Ovary (tissue), 3 donors: ENCODE measurements around the gene HIRIP3.

ENCODE experiments used
- CTCF ChIP-seq, 3 donors: fragments of 450-650 bp in 2 of 3; fragments of 200-600 bp in 1 of 3; IDR thresholded peaks; one replicate each; pipeline versions ENCODE4 v1.5.1 to v1.8.0; 2016 to 2022; ENCODE audit warnings: antibody characterized with exemption in 3 of 3, mild to moderate bottlenecking in 1 of 3
- EP300 ChIP-seq: sonication (generic); formaldehyde crosslinking; IDR thresholded peaks from one replicate; pipeline ENCODE4 v1.6.1; 2017; ENCODE audit warnings: antibody characterized with exemption
- POLR2A ChIP-seq: fragments of 450-650 bp; IDR thresholded peaks from one replicate; pipeline ENCODE4 v1.6.1; 2017; ENCODE audit warnings: antibody characterized with exemption, mild to moderate bottlenecking, moderate library complexity
- donor health status: DM: no; HTN: no; CAD: no.

- no peak for TF ChIP-seq CTCF (IDR thresholded peaks at IDR 0.05)
- no peak for TF ChIP-seq POLR2A
- no peak for TF ChIP-seq EP300
Observed at GRCh38 chr16:30028438-30029076, 33.1 kb upstream of the HIRIP3 start.
